PC-3 (cell line): ENCODE measurements around the gene PIGQ. TPM values are rescaled to one million over a fixed set of nuclear protein-coding genes. Genes with fewer than 3 reads are reported as not detected.

ENCODE experiments used
- ATAC-seq: fragments of 200-7000 bp; cut with Tn5 transposase; 2 replicates; pipeline ENCODE4 v1.9.1; 2020; ENCODE audit warnings: mild to moderate bottlenecking, moderate library complexity
- BruUV-seq: library from RNA; stranded (reverse); fragments of 400-500 nt; replicated peaks from 2 replicates; lab custom pipeline; 2021; lab: Mats Ljungman, UMichigan
- CTCF ChIA-PET: fragments of 300-600 bp; sonication (Branson Sonifier 250); formaldehyde crosslinking; loops from one replicate; lab custom pipeline; 2022; ENCODE audit warnings: antibody characterized with exemption; lab: Charles Lee
- POLR2A ChIA-PET: fragments of 300-600 bp; sonication (Branson Sonifier 250); formaldehyde crosslinking; loops from one replicate; lab custom pipeline; 2022; ENCODE audit warnings: antibody characterized with exemption; ENCODE audit not compliant: unreplicated experiment; lab: Charles Lee
- DNase-seq: peaks from one replicate; pipeline ENCODE4 v3.0.0-alpha.2; 2015
- H2AFZ ChIP-seq: fragments of 300-600 bp; sonication (generic); 2 replicates; pipeline ENCODE4 v1.6.0; 2016; ENCODE audit warnings: antibody characterized with exemption, low read length
- H3F3A ChIP-seq: fragments of 300-600 bp; sonication (generic); one replicate; pipeline ENCODE4 v1.6.0; 2017; ENCODE audit warnings: antibody characterized with exemption, low read length, control low read depth, mild to moderate bottlenecking; ENCODE audit not compliant: unreplicated experiment
- H3K27ac ChIP-seq: fragments of 300-600 bp; sonication (generic); 2 replicates; pipeline ENCODE4 v1.5.1; 2016; ENCODE audit warnings: mild to moderate bottlenecking, low read length
- H3K27me3 ChIP-seq: fragments of 300-600 bp; sonication (generic); 2 replicates; pipeline ENCODE4 v1.6.1; 2016; ENCODE audit warnings: low read length, mixed read lengths
- H3K36me3 ChIP-seq: fragments of 300-600 bp; sonication (generic); 2 replicates; pipeline ENCODE4 v1.6.1; 2016; ENCODE audit warnings: low read depth, mixed run types, low read length, mixed read lengths
- H3K4me1 ChIP-seq: fragments of 300-600 bp; sonication (generic); 2 replicates; pipeline ENCODE4 v1.5.1; 2016; ENCODE audit warnings: low read length; ENCODE audit not compliant: insufficient read depth
- H3K4me2 ChIP-seq: fragments of 300-600 bp; sonication (generic); 2 replicates; pipeline ENCODE4 v1.6.0; 2016; ENCODE audit warnings: low read length
- H3K4me3 ChIP-seq: fragments of 300-600 bp; sonication (generic); 2 replicates; pipeline ENCODE4 v1.5.1; 2016; ENCODE audit warnings: mild to moderate bottlenecking, low read length, mixed read lengths
- H3K79me2 ChIP-seq: fragments of 300-600 bp; sonication (generic); 2 replicates; pipeline ENCODE4 v1.6.1; 2017; ENCODE audit warnings: low read length, mixed read lengths
- H3K9ac ChIP-seq: fragments of 300-600 bp; sonication (generic); 2 replicates; pipeline ENCODE4 v1.6.0; 2016; ENCODE audit warnings: mild to moderate bottlenecking, low read length
- H3K9me2 ChIP-seq: fragments of 300-600 bp; sonication (generic); replicated peaks from 2 replicates; pipeline ENCODE4 v1.6.1; 2016; ENCODE audit warnings: mixed run types, low read length, mixed read lengths
- H3K9me3 ChIP-seq: fragments of 300-600 bp; sonication (generic); 2 replicates; pipeline ENCODE4 v1.6.1; 2016; ENCODE audit warnings: low read length, mixed read lengths
- H4K20me1 ChIP-seq: fragments of 300-600 bp; sonication (generic); 2 replicates; pipeline ENCODE4 v1.6.1; 2016; ENCODE audit warnings: low read length, mixed read lengths
- CTCF ChIP-seq: fragments of 300-600 bp; sonication (generic); conservative IDR thresholded peaks from 2 replicates; pipeline ENCODE4 v1.5.1; 2017; ENCODE audit warnings: antibody characterized with exemption, low read depth, mild to moderate bottlenecking, low read length
- EZH2 ChIP-seq: fragments of 300-600 bp; sonication (generic); IDR thresholded peaks from one replicate; pipeline ENCODE4 v1.6.1; 2017; ENCODE audit warnings: antibody characterized with exemption, mild to moderate bottlenecking, low read length; ENCODE audit not compliant: unreplicated experiment
- EZH2phosphoT487 ChIP-seq: fragments of 300-600 bp; sonication (generic); IDR thresholded peaks from 2 replicates; pipeline ENCODE4 v1.6.1; 2018; ENCODE audit warnings: mild to moderate bottlenecking, antibody characterized with exemption, low read length, borderline replicate concordance
- intact Hi-C: fragments of 100-400 bp; cut with micrococcal nuclease; formaldehyde crosslinking; loops from 2 replicates; pipeline ENCODE4 v1.9.0; 2023
- total RNA-seq: library from RNA; depleted of rRNA; stranded (reverse); fragments of >200 nt; gene quantifications from 2 replicates; pipeline ENCODE4 v1.2.3, GENCODE V29; 2014

The PIGQ gene
- total RNA-seq, 1 experiment from 2014 or later, result 36.0 TPM

- no peak overlapping the region for H3K4me3 ChIP-seq
- peaks cover 82% of the 10 kb centered on the region for H3K79me2 ChIP-seq
- H3F3A ChIP-seq, result no peaks in the 10 kb centered on the region
- H3K9me3 ChIP-seq, result no peaks in the 10 kb centered on the region
- H2AFZ ChIP-seq, result no peak overlapping the region
- no peak overlapping the region for H3K9ac ChIP-seq
- ChIA-PET POLR2A (no interaction called here), CTCF (no interaction called here)
- no peak overlapping the region for H3K4me2 ChIP-seq
- TF ChIP-seq EZH2 (no peak), CTCF (no peak), EZH2phosphoT487 (no peak)
- ATAC-seq, result no peak
- no TSS peak for BruUV-seq
- H4K20me1 ChIP-seq, result no peaks in the 10 kb centered on the region
- no peak for DNase-seq
- H3K9me2 ChIP-seq, result no peaks in the 10 kb centered on the region
- intact Hi-C loops, result no loop called here
- H3K27ac ChIP-seq, result no peak overlapping the region
- H3K27me3 ChIP-seq, result no peaks in the 10 kb centered on the region
- no peaks in the 10 kb centered on the region; the same call in 1 of the 2 replicates for H3K36me3 ChIP-seq
- H3K4me1 ChIP-seq, result peaks cover 4% of the 10 kb centered on the region
Measured at GRCh38 chr16:540645-541340, 29.0 kb upstream of the PIGQ start.

- ATAC-seq (no peak), DNase-seq (no peak)
- H3K4me2 ChIP-seq, result no peak overlapping the region
- no peak overlapping the region for H2AFZ ChIP-seq
- intact Hi-C loops, result no loop called here
- H3K9me3 ChIP-seq, result no peaks in the 10 kb centered on the region
- H4K20me1 ChIP-seq, result no peaks in the 10 kb centered on the region
- TF ChIP-seq EZH2 (no peak), CTCF (no peak), EZH2phosphoT487 (no peak)
- peaks cover 55% of the 10 kb centered on the region for H3K79me2 ChIP-seq
- H3K4me1 ChIP-seq, result no peaks in the 10 kb centered on the region
- H3K9me2 ChIP-seq, result no peaks in the 10 kb centered on the region
- no peaks in the 10 kb centered on the region for H3K36me3 ChIP-seq
- no peaks in the 10 kb centered on the region for H3F3A ChIP-seq
- H3K9ac ChIP-seq, result no peak overlapping the region
- ChIA-PET CTCF (no interaction called here), POLR2A (no interaction called here)
- no peak overlapping the region for H3K4me3 ChIP-seq
- no peak overlapping the region for H3K27ac ChIP-seq
- H3K27me3 ChIP-seq, result no peaks in the 10 kb centered on the region
- BruUV-seq, result no TSS peak
Measured at GRCh38 chr16:543301-544164, 26.2 kb upstream of the PIGQ start.

GRCh38 chr16:544517-544916 lies 25.3 kb upstream of the PIGQ start:
- no peaks in the 10 kb centered on the region for H3K4me1 ChIP-seq
- ATAC-seq, result no peak
- intact Hi-C loops, result no loop called here
- no peak overlapping the region for H3K4me3 ChIP-seq
- H3K9me2 ChIP-seq, result no peaks in the 10 kb centered on the region
- H3F3A ChIP-seq, result no peaks in the 10 kb centered on the region
- ChIA-PET POLR2A (no interaction called here), CTCF (no interaction called here)
- TF ChIP-seq CTCF (no peak), EZH2 (no peak), EZH2phosphoT487 (no peak)
- no peak overlapping the region for H3K9ac ChIP-seq
- H3K4me2 ChIP-seq, result no peak overlapping the region
- H3K79me2 ChIP-seq, result peaks cover 46% of the 10 kb centered on the region
- H2AFZ ChIP-seq, result no peak overlapping the region
- H3K36me3 ChIP-seq, result no peaks in the 10 kb centered on the region
- H4K20me1 ChIP-seq, result no peaks in the 10 kb centered on the region
- no peaks in the 10 kb centered on the region for H3K27me3 ChIP-seq
- H3K27ac ChIP-seq, result no peak overlapping the region
- BruUV-seq, result no TSS peak
- no peak for DNase-seq
- H3K9me3 ChIP-seq, result no peaks in the 10 kb centered on the region
